GM21381 (cell line): ENCODE results near the gene SLC4A5.
"Not testable (repeated sequence)": the region's sequence is repeated elsewhere in the genome, so short reads cannot be mapped to it uniquely, and the experiment has no call there.

ENCODE experiments used
- ATAC-seq: cut with Tn5 transposase; IDR thresholded peaks from one replicate; pipeline ENCODE4 v1.9.1; 2021; ENCODE audit warnings: mild to moderate bottlenecking, moderate library complexity; ENCODE audit not compliant: unreplicated experiment

The SLC4A5 gene

DNA sequence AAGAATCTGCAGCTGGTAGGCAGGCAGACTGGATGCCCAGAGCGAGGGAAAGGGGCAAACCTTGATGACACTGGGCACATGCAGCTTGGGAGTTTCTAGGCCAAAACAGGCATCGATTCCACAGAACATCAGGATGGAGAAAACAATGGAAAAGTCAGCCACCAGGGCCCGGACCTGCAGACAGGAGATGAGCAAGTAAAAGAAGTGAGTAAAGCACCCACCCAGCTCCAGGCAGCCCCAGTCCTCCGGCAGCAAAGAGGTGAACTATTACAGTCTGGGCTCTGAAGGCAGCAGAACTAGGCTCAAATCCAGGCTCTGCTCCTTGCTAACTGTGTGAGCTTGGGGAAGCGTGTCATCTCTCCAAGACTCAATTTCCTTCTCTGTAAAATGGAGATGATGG, 108.2 kb downstream of the SLC4A5 start:
- no peak for ATAC-seq

DNA sequence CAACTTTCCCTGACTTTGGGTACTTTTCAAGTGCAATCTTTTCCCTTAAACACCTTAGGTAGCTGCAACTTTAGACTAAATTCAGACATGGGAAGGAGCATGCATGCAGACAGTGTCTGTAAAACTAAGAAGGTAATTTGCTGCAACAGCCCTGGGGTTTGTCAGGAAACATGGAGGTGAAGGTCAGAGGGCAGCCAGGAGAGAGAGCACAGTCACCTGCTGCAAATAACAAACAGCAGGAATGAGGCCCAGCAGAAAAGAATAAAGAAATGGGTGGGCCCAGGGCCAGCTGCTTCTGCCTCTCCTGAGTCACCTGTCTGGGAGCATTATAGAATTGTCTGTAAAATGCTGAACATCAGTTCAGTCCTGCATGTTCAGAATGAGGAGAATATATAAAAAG, 109.6 kb downstream of the SLC4A5 start:
- no peak for ATAC-seq

DNA sequence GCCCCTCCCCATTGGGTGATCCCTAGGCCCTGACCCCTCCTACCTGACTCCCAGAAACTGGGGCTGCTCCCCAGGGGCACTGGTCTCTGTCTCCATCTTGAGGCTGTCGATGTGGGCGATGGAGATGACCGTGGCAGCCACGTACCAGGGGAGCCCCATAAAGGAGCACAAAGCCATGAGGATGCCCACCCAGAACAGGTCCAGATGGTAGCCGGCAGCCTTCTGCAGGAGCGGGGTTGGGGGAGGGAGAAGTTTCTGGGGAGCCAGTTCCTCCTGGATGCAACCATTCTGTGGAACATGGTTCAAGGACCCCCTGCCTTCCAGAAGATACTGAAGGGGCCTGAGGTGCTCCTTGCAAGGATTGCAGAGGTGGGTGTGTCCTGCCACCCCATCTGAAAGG, 110.8 kb downstream of the SLC4A5 start:
- ATAC-seq = no peak

DNA sequence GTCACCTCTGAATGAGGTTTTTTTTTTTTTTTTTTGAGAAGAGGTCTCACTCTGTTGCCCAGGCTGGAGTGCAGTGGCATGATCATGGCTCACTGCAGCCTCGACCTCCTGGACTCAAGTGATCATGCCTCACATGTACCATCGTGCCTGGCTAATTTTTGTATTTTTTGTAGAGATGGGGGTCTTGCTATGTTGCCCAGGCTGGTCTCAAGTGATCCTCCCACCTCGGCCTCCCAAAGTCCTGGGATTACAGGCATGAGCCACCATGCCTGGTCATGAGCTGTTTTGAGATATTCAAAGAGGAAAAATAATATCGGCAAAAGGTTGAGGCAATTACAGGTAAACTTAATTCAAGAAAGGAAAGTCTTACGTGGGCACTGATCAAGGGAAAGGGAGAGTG, 113.4 kb downstream of the SLC4A5 start:
- ATAC-seq = not testable (repeated sequence)

DNA sequence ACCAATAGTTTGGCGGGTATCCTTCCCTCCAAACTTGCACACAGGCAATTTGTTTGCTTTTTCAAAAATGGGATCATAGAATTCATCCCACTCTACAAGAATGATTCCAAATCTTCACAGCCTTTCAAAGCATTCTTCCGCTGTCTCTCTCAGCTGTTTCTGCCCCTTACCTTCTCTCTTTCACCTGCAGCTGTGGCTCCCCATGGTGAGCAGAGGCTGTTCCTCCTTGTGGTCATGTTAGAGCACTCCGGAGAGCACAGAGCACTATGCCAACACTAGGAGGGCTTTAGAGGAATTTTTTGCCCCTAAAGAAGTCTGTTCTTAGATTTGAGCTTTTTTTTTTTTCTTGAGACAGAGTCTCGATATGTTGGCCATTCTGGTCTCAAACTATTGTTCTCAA, 114.4 kb downstream of the SLC4A5 start:
- ATAC-seq = no peak

DNA sequence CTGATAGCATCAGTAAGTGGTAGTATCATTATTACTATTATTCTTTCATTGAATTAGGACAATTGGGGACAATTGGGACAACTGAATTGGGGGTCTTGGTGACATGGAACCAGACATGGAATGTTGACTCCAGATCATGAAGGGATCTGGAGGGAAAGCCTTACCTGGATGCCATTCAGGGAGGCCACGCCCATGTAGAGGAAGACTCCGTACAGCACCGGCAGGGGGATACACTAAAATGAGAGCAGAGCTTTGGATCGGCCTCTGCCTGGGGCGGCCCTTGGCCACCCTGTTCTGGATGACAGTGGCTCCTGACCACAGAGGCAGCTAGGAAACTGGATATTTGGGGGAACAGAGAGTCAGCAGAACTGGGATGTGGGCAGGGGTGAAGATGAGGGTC, 115.6 kb downstream of the SLC4A5 start:
- no peak for ATAC-seq

DNA sequence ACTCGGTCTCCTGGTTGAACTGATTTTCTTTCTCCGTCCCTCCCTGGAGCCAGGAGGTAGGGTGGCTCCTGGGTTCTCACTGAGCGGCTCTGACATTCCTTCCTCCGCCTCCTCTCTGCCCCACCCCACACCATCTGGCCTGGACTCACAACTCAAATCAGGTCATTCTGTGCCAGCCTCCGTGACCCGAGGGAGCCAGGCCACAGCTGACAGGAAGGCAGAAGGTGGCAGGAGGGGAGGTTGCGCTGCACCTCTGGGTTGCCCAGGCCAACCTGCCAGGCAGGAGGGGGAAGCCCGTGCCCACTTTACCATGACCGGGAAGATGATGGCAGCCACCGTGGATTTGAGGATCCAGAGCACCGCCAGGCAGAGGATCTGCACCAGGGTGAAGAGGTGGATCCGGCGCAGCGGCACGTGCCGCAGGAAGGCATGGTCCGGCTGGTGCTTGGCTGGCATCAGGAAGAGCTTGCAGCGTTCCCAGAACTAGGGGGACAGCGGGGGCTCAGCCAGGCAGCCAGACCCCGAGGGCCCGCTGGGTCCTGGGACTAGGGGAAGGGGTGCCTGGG, 116.5 kb downstream of the SLC4A5 start:
- ATAC-seq = no peak

DNA sequence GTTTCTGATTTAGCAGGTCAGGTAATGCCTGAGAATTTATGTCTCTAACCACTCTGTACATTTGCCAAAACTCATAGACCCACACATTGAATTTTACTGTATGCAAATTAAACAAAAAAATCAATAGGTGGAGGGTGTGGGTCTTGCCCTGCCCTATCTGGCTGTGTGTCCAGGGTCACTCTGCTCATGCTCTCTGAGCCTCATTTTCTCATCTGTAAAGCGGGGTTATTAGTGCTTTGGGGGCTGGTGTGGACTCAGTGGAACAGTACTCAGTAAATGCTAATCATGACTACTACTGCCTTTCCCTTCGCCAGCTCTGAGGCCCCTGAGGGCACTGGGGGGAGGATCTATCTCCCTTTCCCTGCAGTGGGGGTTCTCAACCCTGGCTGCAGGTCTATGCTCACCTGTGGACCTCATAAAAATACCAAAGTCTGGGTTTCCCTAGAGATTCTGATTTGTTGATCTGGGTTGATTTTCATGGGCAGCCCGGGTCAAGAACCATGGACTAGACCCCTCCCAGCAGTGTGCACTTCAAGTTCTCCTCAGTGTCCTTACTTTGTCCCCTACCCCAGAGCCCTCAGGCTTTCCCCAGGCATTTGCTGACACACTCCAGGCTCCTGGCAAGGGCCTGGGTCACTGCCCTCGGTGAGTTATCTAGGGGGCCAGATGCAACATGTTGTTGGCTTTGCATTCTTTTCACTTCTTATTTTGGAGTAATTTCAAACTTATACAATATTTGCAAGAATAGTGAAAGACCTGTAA, 117.3 kb downstream of the SLC4A5 start:
- no peak for ATAC-seq

DNA sequence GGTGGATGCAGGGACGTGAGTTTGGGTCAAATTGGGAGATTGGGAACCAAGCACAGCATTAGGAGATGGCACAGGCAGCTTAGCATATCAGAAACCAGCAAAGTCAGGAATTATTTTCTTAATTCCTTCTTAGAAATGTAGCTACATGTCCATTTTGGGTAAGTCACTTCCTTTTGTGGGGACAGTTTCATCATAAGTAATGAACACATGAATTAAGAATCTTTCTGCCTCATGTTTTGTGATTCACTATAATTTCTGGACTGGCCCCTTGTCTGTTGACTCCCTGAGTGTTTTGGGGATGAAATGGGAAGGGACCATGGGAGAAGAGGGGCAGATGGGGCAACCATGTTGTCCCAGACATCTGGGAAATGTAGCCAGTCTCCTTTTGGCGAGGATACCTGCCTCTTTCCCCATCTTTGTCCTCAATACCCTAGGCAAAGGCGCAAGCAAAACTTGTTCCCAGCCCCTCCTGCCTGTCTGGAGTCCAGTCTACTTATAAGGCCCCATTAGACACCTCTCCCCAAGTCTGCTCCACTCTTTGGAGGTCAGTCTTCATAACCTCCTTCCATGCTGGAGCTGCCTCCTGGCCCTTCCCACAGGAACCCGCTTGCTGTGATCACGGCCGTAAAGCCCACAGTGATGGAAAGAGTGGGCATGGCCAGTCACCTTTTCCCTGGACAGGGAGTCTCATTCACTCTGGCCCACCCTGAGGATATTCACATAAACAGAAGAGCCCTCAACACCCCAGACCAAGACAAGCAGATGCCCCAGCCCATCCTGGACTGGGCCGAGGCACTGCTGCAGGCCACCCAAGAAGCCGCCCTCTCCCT, 119.1 kb downstream of the SLC4A5 start:
- ATAC-seq = no peak

DNA sequence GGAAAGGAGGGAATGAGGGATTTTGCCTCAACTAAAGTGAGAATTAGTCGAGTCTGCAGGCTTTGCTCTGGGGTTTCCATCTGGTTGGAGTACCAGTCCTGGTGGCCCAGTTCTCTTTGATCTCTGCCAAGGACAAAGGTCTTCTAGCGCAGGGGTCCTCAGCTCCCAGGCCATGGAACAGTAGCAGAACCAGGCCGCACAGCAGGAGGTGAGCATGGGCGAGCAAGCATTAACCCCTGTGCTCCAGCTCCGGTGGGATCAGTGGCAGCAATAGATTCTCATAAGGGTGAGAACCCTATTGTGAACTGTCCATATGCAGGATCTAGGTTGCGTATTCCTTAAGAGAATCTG, 120.9 kb downstream of the SLC4A5 start:
- ATAC-seq = no peak

DNA sequence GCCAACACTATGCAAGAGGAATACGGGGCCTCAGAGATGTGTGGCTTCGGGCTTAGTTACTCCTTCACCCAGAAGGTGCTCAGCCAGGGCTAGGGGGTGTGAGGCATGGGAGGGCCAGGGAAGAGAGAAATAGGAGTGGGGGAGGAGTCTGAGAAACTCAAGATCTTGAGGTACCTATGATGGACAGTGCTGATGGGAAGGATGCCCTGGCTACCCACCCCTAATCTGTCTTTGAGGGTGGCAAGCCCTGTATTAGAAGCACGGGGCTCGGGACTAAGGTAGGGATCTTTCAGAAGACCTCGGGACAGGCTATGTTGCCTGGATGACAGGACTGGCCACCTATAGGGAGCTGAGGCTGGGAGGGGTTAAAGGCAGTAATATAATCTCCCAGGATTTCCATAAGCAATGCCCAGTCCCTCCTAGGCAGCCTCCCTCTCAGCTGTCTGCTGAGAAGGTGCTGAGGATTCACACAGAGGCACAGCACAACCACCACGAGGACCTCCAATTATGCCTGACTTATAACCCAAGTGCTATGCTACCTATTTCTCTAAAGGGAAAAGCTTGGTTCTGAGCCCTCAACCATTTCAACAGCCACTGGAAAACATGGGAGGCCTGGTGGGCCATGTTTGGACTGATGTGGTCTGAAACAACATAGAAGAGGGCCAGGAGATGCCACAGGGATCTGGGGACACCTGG, 121.5 kb downstream of the SLC4A5 start:
- ATAC-seq = no peak

DNA sequence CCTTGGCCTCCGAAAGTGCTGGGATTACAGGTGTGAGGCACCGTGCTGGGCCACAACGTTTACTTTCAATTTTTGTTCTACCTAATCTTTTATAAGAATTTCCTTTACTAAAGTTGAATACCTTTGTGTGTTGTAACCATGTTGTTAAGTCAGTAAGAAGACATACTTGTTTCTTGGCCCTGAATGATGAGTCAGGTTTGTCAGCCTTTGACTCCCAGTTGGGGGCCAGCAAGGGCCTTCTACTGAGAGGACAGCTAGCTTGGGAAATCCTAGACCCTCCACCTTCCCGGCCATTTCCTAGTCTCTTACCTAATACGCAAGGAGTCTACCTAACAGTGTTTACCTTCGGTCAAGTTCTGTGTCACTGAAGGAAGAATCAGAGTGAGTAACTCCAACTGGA, 122.1 kb downstream of the SLC4A5 start:
- ATAC-seq = no peak

DNA sequence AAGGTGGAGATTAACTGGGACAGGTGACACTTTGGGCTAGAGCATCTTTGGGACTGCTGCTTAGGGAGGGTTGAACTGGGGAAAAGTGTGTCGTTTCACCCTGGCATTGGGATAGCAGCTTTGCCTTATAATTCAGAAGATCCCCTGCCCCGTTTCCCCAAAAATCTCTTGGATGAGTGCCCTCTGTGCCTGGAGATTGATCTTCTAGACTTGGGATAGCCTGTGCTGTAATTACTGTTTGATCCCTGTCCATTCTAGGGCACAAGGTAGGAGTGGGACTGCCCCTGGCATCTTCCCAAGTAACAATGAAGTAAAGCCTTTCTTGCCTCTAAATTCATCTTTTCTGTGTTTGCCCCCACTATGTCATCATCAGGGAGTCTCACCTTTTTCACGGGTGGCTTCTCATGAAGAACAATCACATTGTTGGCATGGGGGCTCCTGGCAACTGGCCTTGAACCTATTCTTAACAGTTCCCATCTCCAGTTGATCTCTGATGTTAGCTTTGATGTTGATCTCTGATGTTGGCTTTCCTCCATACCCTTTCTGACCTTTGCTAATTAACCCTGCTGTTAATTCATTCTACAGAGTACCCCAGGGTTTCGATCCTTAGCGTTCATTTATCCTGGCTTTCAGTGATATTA, 123.2 kb downstream of the SLC4A5 start:
- no peak for ATAC-seq

DNA sequence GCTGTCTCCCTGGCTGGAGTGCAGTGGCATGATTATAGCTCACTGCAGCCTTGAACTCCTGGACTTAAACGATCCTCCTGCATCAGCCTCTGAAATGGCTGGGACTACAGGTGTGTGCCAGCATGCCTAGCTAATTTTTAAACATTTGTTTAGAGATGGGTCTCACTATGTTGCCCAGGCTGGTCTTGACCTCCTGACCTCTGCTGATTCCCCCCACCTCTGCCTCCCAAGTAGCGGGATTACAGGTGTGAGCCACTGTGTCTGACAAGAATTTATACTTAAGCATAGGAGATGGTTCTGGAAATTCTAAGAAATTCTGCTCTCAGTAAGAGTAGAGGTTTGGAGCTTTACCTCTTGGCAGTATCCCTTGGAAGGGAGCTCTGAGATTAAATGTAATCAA, 126.6 kb downstream of the SLC4A5 start:
- ATAC-seq = no peak

DNA sequence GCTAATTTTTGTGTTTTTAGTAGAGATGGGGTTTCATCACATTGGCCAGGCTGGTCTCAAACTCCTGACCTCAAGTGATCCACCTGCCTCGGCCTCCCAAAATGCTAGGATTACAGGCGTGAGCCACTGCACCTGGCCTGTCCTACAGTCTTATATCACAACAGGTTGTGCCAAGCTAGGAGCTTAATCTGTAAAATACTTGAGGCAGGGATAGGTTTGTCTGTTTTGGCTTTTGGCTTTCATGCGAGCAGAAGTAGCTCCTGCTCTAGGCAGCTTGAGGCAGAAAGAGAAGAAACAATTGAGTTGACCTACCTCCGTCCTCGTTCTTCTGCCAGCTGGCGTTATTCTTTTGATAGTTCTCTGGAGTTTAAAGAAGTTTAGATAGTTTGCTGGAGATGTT, 127.4 kb downstream of the SLC4A5 start:
- ATAC-seq = not testable (repeated sequence)

DNA sequence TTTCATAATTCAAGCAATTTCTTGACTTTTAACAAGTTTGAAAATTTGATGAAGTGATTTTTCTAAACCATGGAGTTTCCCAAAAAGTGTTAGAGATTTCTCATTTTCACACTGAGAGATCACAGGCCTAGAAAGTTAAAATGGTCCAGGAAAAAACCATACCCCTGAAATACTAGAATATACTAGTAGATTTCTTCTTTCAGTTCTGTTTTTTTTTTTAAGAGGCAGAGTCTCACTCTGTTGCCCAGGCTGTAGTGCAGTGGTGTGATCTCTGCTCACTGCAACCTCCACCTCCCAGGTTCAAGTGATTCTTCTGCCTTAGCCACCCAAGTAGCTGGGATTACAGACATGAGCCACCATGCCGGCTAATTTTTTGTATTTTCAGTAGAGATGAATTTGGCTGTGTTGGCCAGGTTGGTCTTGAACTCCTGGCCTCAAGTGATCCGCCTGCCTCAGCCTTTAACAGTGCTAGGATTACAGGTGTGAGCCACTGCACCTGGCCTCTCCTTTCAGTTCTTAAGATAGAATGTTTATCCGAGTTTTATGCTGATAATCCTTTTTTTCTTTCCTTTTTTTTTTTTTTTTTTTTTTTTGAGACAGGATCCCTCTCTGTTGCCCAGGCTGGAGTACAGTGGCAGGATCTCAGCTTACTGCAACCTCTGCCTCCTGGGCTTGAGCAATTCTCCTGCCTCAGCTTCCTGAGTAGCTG, 130.4 kb downstream of the SLC4A5 start:
- ATAC-seq = no peak

DNA sequence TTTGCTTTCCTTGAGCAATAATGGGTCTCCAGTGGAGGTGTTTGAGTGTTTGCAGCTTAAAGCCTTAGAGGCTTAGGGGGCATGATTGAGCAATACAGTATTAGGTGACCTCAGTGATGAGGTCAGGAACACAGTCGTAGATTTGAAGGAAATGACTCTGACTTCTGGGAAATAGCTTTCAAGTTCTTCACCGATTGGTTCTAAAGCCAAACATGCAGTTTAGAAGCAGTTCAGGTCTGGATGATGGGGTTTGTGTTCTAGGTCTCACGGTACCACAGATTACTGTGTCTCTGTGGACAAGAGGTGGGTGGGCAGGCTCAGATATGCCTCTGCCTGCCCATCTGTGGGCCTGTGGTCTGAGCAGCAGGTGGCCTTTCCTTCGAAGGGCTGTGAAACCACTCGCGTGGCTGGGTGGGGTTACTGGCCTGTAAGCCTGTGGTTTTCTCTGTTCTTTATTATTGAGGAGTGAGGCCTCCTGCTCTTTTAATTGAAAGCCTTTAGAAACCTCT, 137.0 kb downstream of the SLC4A5 start:
- ATAC-seq = peak; percentile 82

DNA sequence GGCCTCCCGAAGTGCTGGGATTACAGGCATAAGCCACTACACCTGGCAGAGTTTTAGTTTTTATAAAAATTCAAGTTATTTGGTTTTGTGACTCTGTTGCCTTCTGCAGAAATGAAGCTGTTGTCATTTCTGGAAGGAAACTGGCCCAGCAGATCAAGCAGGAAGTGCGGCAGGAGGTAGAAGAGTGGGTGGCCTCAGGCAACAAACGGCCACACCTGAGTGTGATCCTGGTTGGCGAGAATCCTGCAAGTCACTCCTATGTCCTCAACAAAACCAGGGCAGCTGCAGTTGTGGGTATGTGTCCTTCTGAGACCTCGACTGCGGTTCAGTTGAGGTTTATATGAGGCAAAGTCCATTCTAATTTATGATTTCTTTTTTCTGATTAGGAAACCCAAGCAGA, 137.6 kb downstream of the SLC4A5 start:
- no peak for ATAC-seq

DNA sequence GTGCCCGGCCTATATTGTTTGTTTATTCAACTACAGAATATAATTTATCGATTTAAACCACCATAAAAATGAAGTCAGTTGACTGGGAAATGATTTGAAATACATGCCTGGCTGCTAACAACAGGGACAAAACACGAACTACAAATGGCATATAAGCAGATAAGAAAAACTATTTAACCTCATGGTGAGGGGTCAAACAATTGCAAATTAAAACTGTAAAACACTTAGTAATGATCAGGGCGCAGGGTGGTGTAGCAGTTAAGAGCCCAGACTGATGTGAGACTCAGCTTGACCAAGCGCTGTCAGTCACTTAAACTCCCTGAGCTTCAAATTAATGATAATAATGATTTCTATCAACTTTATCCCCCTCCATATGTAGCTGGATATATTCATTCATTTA, 138.1 kb downstream of the SLC4A5 start:
- no peak for ATAC-seq

DNA sequence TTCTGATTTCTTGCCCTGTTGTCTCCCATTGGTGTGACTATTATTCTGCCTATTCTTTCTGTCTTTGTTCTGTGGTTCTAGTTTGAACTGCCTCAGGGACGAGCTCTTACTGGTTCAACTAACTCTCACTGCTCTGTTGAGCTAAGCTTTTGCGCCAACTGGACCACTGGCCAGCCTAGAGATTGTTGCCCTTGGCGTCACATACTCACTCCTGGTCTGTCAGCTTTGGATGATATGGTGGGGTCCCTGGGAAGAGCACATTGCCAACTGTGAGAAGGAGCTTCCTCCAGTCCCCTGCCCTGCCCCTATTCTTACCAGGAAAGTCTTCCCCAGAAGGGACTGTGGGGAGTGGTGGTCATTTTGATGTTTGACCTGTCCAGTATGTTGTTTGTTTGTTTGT, 138.8 kb downstream of the SLC4A5 start:
- no peak for ATAC-seq
